Measurements from ENCODE around the gene POGZ.

POGZ gene

GRCh38 chr1:151372058-151372934, 87.0 kb downstream of the POGZ start, which contains the start of gene SELENBP1:
Gene SELENBP1 (minus strand): TSS chr1:151372705. CDS start chr1:151372641, 64 bp downstream.
- DNase-seq: no peak

- no peak for DNase-seq
Observed at GRCh38 chr1:151371370-151372057, 87.8 kb downstream of the POGZ start.

- DNase-seq: no peak
Observed at GRCh38 chr1:151370211-151370911, 88.9 kb downstream of the POGZ start.

GRCh38 chr1:151369621-151370048, 89.7 kb downstream of the POGZ start:
- no peak for DNase-seq

GRCh38 chr1:151369302-151369610, 90.0 kb downstream of the POGZ start:
- DNase-seq: no peak

DNA sequence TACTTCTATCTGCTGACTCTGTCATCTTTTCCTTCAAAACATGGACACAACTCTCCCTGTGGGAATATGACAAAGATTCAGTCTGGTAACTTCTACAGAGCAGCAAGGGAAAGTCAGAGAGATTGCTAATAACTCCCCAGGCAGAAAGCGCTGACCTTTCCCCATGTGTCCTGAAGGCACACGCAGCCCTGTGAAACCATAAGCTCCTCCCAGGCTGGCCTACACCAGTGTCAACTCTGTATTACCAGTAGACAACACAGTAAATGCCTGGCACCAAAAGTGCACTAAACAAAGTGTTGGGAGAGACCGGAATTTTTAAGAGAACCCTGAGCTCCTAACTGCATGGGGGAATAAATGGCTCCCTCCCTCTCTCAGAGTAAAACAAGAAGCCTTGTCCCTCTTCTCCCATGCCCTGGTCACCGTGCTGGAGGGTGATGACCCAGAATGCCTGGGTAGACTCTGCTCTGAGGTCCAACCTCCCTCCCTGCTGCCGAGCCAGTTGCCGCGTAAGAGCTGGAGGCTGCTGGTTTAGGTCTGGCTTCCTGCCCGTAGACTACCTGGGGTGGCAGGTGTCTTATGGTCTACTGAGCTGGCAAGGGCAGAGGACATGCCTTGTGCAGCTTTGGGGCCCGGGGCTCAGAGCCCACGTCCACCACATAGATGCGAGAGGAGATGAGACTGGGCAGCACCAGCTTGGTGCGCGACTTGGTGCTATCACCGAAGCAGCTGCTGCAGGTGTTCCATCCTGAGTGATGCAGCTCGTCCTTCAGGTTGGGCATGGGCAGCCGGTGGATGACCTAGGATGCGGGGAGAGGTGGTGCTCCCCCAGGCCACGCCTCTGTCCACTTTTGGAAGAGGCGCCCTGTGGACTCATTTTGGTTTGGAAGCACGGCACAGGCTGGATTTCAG, 90.6 kb downstream of the POGZ start:
- DNase-seq: no peak

DNA sequence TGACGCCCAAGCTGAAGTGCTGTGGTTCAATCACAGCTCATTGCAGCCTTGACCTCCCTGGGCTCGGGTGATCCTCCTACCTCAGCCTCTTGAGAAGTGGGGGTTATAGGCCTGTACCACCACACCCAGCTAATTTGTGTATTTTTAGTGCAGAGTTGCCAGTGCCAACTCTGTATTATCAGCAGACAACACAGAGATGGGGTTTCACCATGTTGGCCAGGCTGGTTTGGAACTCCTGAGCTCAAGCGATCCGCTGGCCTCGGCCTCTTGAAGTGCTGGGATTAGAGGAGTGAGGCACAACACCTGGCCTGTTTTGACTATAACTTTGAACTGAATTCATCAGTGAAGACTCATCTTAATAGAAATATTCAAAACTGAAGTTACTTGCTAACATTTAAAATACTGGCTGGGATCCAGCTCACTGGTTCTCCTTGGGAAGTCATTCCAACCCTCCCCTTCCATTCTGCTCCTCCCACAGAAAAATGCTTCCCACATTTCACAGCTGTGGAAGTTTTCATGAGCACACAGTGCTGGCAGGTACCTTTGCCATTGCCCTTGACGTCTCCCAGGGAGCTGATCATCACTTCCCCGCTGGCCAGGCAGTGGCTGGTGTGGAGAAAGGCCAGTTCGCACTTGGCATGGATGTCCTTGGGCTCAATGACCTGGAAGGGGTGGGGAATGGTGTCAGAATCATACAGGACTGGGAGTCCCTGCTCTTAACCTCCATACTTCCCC, 91.5 kb downstream of the POGZ start:
- DNase-seq: no peak

DNA sequence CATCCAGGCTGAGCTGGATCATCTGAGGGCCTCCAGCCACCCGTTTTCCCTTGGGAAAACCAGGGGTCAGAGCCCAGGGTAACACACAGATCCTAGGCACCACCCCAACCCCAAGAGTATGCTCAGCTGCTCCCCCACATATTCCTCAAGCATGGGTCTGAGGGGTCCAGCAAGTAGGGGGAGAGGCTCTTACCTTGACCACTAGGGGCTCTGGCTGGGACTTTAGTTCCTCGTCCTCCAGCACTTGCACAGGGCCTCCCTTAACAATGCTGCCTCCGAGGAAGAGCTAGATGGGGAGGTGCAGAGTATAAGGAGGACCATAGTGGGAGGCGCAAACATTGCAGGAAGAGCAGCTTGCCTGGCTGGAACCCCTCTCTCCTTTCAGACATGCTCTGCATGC, 94.3 kb downstream of the POGZ start:
- DNase-seq: no peak

GRCh38 chr1:151362308-151363155, 96.8 kb downstream of the POGZ start:
- no peak for DNase-seq

DNA sequence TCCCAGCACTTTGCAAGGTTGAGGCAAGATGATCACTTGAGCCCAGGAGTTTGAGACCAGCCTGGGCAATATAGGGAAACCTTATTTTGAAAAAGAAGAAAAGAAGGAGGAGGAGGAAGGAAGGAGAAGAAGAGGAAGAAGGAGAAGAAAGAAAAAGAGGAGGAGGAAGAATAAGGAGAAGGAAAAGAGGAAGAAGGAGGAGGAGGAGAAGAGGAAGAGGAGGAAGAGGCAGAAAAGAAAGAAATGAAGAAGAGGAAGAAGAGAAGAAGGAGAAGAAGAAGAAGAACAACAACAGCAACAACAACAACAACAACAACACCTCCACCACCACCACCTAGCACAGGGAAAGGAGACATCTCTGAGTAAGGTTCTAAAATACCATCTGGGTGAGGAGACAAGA, 97.4 kb downstream of the POGZ start:
- no peak for DNase-seq

DNA sequence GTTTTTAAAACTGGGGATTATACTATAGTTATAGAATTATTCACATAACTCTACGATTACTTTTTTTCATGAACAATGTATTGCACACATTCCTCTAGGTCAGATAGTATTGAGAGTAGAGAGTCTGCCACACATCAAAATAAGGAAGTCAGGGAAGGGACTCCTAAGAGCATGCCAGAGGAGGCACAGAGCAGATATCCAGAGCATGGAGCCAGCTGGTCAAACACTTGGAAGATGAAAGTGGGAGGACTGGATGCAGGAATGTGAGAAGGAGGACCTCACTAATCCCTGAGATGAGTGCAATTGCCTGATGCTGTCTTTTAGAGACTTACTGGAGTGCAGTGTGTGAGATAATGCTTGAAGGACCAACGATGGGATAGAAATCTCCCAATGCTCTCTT, 102.6 kb downstream of the POGZ start:
- no peak for DNase-seq

All from activated gamma-delta T cell (primary cell).